ENCODE measurements around the gene FLACC1. TPM values are rescaled to one million over a fixed set of nuclear protein-coding genes. Genes with fewer than 3 reads are reported as not detected.
"Not testable (repeated sequence)": the region's sequence is repeated elsewhere in the genome, so short reads cannot be mapped to it uniquely, and the experiment has no call there.

Gene FLACC1, protein sequence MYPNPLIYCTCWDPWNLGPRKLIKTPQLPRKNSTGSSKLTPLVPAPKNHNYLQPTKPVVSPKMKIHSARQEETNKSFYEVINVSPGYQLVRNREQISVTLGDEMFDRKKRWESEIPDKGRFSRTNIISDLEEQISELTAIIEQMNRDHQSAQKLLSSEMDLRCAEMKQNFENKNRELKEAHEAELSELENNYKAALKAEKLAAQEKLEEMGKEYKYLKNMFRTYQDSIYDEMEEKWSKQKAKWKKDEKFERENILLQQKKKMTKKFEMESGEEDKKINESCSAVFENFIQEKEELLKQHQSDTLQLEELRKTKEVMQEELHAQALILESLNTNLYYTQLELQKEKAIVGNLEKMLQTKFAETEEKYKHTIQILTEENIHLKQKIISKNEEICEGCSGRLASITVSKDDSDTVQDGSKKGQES
- 0.23 TPM in 1 of 2 replicates, not detected in the other for total RNA-seq (2014; rRNA removed; shearing (Covaris generic))

DNA sequence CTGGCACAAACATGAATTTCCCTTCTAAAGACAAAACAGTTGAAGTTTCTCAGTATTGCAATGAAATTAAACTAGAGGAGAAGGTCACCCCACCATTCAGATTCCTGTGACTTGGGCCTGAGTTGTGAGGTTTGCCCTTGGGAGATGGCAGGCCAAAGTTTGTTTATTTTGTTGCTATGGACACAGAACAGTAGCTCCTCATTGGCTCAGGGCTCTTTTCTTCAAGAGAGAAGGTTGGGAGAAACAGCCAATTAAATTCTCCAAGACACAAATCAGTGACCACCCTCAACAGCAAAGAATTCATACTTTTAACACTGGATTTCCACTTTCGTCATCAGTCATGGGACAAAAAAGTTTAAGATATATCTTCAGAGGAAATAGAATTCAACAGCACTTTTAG, at the start of gene FLACC1:
TSS of gene FLACC1 (minus strand) at position 125 of the 400 bp plus-strand sequence. CDS start 5,941 bp downstream, outside the sequence.
- DNase-seq (ENCODE audit: low spot score) = peak; percentile 74

DNA sequence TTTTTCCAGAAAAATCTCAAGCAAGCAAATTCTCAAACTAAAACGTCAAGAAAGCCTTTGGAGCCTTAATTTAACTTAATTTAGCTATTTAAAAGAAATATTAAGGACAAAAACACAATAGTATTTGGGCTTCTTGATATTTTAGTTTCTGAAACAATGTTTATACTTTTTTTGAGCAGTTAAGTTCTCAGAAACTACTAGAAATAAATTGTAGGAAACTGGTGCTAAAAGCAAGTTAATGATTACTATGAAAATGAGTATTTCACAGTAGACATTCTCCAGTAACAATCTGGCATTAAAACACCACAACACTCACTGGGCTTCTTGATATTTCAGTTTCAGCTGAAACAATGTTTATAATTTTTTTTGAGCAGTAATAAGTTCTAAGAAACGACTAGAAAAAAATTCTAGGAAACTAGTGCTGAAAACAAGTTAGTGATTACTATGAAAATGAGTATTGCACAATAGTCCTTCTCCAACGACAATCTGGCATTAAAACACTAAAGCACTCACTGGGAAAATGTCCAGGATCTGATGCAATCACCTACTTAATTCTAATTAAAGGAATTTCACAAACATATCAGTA, 49.0 kb upstream of the FLACC1 start:
- peak; percentile 41 for DNase-seq (ENCODE audit: low spot score)

DNA sequence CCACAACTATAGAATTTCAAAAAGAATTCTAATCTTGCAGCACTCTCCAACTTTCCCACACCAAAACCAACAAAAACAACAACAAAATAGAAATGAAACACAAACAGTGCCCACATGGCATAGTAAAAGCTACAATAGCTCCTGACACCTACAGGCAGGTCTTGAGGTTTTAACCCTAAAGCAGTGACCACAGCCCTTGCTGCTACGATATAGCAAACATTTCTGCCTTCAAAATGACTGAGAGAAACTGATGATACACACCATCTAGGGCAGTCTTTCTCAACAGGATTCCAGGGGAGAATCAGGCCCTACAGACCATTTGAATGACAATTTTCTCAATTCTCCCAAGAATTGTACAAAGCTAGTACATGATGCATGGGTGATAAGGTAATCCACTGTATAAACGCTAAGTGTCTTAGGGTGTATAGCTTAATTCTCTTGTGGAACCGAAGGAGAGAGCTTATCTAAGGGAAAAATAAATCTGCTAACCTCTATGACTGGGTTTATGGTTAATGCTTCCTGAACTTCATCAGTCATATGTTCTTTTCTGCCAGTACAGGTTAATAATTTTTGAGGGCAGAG, 47.6 kb upstream of the FLACC1 start:
- no peak for DNase-seq (ENCODE audit: low spot score)

DNA sequence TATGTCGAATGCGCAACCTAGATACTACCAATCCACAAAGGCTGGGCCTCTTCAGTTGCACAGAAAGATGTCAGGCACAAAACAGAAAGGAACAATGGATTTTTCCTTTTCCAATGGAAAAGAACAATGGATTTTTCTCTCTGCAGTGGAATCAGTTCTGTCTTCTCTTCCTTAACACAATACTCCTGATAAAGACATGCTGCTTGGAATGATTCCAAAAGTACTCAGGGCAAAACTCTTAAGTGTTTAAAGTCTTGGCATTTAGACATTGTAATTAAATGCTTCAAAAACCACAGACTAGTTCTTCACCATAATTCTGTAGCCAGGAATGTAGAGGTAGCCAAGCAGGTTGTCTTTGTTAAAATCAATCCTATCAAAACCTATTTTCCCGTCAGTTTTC, 46.7 kb upstream of the FLACC1 start:
- peak; percentile 48 for DNase-seq (ENCODE audit: low spot score)

DNA sequence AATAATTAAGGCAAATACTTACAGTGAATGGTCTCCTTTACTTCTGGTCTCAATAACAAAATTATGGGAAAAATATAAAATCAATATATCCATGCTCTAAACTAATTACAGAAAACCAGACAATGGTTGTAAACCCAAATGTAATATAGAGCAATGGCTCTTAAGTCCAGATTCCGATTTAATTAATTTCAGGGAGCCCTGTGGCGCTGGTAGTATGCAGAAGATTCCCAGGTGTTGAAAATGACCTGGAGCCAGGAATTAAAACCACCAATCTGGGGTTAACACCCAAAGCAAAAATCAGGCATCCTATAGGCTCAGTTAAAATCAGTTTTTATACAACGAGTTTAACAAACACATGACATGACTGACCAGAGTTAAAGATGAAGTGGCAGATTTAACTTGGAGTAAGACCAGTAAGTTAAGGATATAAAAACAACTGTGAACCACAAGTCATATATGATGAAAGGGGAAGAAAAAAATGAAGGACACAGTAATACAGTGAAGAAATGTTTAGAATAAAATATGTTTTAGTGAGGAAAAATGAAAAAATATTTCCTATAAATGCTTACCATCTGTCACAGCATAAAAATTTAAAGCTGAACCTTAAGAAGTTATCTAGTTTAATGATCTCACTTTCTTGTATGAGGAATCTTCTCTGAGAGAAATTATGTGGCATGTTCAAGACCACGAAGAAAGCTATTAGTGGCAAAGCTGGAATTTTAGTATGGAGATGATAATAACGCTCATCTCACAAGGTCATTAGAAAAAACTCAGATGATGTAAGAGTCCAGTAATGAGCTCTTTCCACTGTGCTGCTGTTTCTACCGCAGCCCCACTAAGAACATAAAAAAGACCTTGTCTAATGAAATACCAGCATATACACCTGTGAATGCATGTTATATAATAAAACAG, 45.8 kb upstream of the FLACC1 start:
- DNase-seq (ENCODE audit: low spot score) = no peak

DNA sequence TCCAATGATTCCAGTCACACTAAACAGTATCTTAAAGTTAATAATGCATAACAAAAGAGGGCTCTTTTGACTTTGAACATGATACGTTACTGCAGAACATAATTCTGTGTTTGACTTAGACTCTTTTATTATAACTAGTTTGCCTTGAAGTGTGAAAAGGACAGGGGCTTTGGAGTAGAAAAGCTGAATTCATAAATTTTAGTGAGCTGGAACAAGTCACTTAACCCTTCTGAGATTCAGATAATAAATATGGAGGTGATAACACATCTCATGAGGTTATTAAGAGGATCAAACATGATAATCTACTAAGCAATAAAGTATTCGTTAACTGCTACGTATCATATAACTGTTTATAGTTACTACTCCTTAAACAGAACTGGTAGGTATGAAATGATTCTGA, 44.7 kb upstream of the FLACC1 start:
- DNase-seq (ENCODE audit: low spot score) = no peak

DNA sequence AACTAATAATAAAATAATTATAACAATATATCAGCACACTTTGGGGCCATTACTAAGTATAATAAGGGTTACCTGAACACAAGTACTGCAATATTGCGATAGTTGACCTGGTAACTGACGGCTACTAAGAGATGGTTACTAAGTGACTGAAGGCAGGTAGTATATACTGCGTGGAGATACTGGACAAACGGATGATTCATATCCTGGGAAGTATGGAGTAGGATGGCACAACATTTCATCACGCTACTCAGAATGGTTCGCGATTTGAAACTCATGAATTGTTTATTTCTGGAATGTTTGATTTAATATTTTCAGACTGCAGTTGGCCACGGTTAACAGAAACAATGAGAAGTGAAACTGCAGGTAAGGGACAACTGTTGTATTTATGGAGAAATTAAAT, 39.5 kb upstream of the FLACC1 start:
- DNase-seq (ENCODE audit: low spot score) = no peak

DNA sequence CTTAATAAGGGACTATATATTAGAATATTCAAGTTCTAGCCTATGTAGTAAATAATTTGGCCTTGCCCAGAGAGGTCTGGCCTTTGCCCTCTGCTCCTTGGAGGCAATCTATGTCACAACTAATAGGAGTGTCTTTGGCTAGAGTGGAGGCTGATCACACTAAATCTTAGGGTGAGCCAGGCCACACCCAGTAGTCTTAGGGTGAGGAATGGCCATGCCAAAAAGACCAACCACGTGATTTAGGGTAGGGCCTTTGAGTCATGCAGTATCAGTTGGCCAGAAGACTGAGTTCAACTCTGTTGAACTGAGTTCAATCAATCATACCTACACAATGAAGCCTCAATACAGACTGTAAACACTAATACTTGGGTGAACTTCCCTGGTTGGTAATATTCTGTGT, 26.0 kb upstream of the FLACC1 start:
- DNase-seq (ENCODE audit: low spot score) = no peak

DNA sequence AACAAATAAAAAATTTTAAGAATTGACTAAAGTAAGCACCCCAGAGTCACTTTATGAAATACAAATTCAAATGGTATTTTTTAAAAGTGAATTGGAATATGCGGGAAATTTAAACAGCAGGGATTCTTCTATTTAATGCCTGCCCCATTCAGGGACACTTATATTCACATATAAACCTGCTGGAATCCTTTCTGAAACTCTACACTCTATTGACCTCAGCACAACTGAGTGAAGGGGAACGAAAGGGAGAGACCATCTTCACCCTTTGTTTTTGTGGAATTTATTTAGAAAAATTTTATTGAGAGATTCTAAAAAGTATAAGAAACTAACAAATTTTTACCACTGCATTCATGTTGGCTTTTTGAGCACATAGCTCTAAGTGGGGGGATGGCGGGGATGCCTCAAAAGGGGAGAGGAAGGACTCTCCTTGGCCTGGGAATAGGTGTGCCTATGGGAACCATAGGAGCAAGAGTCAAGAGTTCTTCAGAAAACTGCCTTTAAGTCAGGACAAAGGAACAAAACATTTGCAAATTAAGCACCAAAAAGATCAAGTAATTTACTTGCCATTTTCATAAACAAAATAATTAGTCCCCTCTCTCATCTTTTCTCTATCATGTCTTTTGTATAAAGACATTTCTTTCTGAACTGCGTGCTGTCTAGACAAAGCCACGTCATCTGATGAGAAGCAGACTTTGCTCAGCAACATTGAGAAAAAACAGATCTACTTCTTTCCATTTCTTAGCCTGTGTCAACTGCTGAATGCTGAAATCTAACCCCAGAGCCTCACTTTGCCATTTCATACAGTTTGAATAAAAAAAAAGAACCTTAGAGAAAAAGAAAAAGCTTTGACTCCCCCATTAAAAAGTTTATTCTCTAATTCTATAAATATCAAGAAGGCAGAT, 21.6 kb upstream of the FLACC1 start:
- DNase-seq (ENCODE audit: low spot score) = no peak

DNA sequence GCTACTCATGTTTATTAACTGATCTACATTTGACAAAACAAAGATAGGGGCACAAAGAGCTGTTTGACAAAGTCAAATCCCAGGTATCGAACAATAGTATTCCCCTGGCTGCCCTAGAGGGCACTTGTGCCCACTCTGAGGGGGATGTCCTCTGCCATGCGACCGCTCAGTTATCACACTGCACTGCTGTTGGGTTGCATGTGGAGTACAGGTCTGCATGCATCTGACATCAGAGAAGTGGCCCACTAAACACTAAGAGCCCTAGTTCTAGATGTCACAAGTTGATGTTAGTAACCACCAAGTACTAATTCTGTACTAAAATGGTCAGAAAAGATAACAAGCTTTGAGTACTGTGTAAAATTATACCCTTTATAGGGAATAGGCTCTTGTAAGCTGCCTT, 20.1 kb upstream of the FLACC1 start:
- DNase-seq (ENCODE audit: low spot score) = no peak

DNA sequence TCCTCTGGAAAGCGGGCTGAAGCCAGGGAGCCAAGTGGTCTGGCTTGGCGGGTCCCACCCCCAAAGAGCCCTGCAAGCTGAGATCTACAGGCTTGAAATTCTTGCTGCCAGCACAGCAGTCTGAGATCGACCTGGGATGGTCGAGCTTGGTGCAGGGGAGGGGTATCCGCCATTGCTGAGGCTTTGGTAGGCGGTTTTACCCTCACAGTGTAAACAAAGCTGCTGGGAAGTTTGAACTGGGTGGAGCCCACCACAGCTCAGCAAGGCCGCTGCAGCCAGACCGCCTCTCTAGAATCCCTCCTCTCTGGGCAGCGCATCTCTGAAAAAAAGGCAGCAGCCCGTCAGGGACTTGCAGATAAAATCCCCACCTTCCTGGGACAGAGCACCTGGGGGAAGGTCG, 12.6 kb upstream of the FLACC1 start:
- DNase-seq (ENCODE audit: low spot score) = no peak

DNA sequence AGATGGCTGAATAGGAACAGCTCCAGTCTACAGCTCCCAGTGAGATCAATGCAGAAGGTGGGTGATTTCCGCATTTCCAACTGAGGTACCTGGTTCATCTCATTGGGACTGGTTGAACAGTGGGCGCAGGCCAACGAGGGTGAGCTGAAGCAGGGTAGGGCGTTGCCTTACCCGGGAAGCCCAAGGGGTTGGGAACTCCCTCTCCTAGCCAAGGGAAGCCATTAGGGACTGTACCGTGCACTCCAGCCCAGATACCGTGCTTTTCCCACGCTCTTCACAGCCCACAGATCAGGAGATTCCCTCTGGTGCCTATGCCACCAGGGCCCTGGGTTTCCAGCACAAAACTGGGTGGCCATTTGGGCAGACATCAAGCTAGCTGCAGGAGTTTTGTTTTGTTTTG, 12.2 kb upstream of the FLACC1 start:
- DNase-seq (ENCODE audit: low spot score) = not testable (repeated sequence)

DNA sequence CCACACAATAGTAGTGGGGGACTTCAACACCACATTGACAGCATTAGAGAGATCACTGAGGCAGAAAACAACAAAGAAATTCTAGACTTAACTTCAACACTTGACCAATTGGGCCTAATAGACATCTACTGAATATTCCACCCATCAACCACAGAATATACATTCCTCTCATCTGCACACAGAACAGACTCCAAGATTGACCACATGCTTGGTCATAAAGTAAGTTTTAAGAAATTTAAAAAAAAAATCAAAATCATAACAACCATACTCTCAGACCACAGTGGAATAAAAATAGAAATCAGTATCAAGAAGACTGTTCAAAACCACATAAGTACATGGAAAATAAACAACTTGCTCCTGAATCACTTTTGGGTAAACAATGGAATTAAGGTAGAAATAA, 9.0 kb upstream of the FLACC1 start:
- DNase-seq (ENCODE audit: low spot score) = no peak

DNA sequence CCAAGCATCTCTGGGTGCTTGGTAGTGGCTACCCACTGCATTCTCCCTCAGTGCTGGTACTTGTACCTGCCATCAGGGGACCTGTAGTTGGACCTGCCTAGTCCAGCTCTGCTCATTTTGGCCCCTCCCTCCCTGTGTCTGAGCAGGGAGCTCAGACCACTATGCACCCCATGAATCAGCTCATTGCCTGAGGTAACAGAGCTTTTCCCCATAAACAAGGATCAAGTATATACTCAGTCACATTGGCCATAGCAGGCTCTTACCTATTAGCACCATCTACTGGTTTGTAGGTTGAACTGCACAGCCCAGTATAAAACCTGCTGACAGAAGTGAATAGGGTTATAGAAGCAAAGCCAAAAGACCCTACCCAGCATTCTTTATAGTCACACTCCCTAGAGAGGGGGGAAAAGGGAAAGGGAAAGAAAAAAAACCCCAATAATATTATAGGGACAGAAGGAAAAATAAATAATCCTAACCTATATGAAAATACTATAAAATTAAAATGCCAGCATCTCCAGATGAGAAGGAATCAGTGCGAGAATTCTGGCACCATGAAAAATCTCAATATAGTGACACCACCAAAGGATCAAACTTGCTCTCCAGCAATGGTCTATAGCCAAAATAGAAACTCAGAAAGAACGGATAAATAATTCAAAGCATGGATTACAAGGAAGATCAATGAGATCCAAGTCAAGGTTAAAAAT, 6.9 kb upstream of the FLACC1 start:
- DNase-seq (ENCODE audit: low spot score) = peak; percentile 62

DNA sequence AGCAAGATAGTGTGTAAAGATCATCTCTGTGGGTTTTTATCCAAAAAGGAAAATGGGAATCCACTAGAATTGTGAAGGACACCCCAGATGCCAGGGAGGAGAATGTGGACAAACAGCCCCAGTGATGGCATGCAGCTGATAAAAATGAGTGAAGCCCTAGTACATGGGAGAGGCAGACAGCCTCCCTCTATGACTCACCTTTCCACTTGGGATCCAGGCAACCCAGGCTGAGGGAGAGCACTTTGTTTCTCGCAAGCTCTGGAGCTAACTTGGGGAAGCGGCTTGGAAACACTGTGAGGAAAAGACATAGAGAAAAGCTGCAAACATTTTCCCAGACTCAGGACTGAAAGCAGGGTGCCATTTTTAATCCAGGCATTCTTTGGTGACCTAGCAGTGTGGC, 5.3 kb upstream of the FLACC1 start:
- no peak for DNase-seq (ENCODE audit: low spot score)

DNA sequence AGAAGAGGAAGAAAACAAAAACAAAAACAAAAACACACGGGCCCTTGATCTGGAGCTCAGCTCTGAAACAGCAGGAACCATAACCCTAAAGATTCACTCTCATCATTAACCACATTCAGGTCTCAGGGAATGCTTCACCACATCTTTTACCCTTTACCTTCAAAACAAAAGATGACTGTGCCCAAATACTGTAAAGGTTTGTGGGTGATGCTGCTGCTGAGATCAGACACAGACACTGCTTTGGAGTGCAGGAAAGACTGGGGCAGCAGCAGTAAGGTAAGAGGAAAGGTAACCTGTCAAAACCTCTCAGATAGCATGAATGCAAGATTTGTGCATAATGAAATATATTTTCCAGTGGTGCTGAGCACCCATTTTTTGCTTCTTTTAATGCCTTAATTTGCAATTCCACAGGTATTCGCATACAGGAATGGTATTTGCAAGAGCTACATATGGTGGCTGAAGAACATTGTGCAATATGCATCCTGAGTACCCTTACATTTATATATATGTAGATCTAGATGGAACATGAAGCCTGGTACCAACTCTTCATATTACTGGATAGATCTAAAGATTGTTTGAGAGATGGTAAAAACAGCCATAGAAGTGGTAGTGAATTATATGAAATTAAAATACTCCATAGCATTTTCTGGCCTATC, 4.1 kb upstream of the FLACC1 start:
- no peak for DNase-seq (ENCODE audit: low spot score)

DNA sequence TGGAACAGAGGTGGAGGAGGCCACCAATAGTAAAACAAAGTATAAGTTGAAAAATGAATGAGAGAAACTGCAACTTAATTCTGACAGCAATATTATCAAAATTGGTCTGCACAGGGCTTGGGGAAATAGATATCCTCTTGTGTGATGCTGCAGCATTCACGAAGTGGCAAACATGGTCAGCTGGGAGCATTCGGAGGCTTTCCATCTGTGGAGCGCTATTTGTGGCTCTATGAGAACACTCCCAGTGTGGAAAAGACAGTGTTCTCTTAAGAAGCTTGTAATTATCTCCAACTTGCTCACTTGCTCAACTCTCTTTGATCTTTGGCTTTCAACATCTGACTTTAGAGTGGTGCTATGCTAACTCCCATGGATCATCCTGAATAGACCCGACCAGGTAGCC, 3.1 kb upstream of the FLACC1 start:
- DNase-seq (ENCODE audit: low spot score) = no peak

DNA sequence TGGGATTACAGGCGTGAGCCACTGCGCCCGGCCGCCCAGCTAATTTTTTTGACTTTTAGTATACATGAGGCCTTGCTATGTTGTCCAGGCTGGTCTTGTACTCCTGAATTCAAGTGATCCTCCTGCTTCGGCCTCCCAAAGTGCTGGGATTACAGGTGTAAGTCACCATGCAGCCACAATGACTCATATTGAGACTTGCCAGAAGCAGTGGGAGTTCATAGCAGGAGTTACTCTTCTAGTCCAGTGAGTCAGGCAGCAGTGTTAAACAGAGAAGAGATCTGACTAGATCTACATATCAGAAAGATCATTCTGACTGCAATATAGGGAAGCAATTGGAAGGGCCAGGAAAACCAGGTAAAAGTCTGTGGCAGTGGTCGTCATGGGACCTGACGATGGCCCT, 1.5 kb upstream of the FLACC1 start:
- DNase-seq (ENCODE audit: low spot score) = peak; percentile 63

DNA sequence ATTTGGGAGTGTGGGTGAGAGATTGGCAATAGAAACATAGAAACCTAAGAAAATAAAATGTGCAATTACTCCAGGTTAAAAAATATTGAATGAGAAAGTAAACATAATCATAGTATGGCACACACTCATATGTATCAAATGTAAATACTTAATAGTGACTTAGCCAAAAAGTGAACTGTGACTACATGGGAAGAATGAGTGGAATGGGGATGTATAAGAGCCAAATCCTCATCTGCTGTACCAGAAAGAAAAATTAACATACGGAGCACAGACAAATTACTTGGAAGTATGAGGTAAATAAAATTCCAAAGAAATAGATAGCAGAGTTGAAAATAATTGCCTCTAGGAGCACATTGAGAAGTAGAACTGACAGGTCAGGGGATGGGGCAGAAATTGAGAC, 4.0 kb downstream of the FLACC1 start:
- DNase-seq (ENCODE audit: low spot score) = no peak

DNA sequence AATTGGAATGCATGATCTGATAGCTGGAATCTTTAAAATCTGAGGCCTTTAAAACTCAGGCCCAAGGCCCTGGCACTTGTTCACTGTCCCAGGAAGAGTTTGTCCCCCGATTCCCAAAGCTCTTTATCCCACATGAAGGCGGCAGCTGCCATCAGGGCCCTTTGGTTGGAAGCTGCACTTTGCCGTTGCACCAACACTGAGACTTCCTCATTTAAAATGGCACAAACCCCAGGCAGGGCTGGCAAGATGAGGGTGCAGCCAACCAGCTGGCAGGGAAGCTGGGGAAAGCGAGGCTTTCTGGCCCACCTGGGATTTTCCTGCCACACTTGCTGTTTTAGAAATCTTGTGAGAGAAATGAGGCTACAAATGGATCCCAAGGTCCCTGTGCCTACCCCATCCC, 6.3 kb downstream of the FLACC1 start:
- DNase-seq (ENCODE audit: low spot score) = no peak
